Spleen (tissue), 11 donors: ENCODE data around the gene MMP8. TPM values are rescaled to one million over a fixed set of nuclear protein-coding genes. Genes with fewer than 3 reads are reported as not detected.

Experiments used
- DNase-seq: peaks from one replicate; pipeline ENCODE4 v3.0.0-alpha.2; 2020
- H3K27ac ChIP-seq, 8 donors: fragments of 200-600 bp; sonication (generic) in 7 of 8; 1 replicate in 4 of 8; 2 replicates in 4 of 8; pipeline versions ENCODE4 v1.5.0 to v1.8.0; 2016 to 2021; ENCODE audit warnings: inconsistent platforms in 4 of 8, mild to moderate bottlenecking in 4 of 8, moderate library complexity in 1 of 8
- H3K27me3 ChIP-seq, 7 donors: fragments of 200-600 bp; sonication (generic) in 6 of 7; replicated peaks in 1 of 7; 1 replicate in 4 of 7; 2 replicates in 3 of 7; pipeline versions ENCODE4 v1.5.0 to v1.8.0; 2016 to 2021; ENCODE audit warnings: inconsistent platforms in 3 of 7, mild to moderate bottlenecking in 1 of 7
- H3K36me3 ChIP-seq, 6 donors: fragments of 200-600 bp; sonication (generic) in 5 of 6; 1 replicate in 4 of 6; 2 replicates in 2 of 6; pipeline versions ENCODE4 v1.5.0 to v1.8.0; 2016 to 2021; ENCODE audit warnings: inconsistent platforms in 2 of 6
- H3K4me1 ChIP-seq, 6 donors: fragments of 200-600 bp; sonication (generic) in 5 of 6; 1 replicate in 3 of 6; 2 replicates in 3 of 6; pipeline versions ENCODE4 v1.5.0 to v1.8.0; 2016 to 2021; ENCODE audit warnings: inconsistent platforms in 3 of 6
- H3K4me3 ChIP-seq, 8 donors: fragments of 200-600 bp; sonication (generic) in 7 of 8; 1 replicate in 4 of 8; 2 replicates in 4 of 8; pipeline versions ENCODE4 v1.5.0 to v1.8.0; 2016 to 2021; ENCODE audit warnings: inconsistent platforms in 4 of 8, mild to moderate bottlenecking in 4 of 8, moderate library complexity in 2 of 8
- H3K9me3 ChIP-seq, 8 donors: fragments of 200-600 bp; sonication (generic) in 7 of 8; 1 replicate in 4 of 8; 2 replicates in 4 of 8; pipeline versions ENCODE4 v1.5.0 to v1.8.0; 2016 to 2021; ENCODE audit warnings: inconsistent platforms in 4 of 8
- CTCF ChIP-seq, 11 experiments: fragments of 200-600 bp in 7 of 11; fragments of 450-650 bp in 4 of 11; sonication (generic) in 4 of 11; IDR thresholded peaks in 8 of 11; conservative IDR thresholded peaks in 3 of 11; 1 replicate in 7 of 11; 2 replicates in 4 of 11; pipeline versions ENCODE4 v1.4.0 to v1.8.0; 2016 to 2021; ENCODE audit warnings: antibody characterized with exemption in 11 of 11, inconsistent platforms in 4 of 11, mild to moderate bottlenecking in 1 of 11
- POLR2A ChIP-seq, 3 donors: fragments of 450-650 bp; IDR thresholded peaks; one replicate each; pipeline ENCODE4 v1.5.1; 2017; ENCODE audit warnings: antibody characterized with exemption in 3 of 3, mild to moderate bottlenecking in 1 of 3
- POLR2AphosphoS5 ChIP-seq, 3 donors: sonication (generic); formaldehyde crosslinking; IDR thresholded peaks; one replicate each; pipeline ENCODE4 v1.5.1; 2017; ENCODE audit warnings: antibody characterized with exemption in 3 of 3
- WGBS, 5 donors: extraction: QIAGEN DNeasy Blood & Tissue Kit in 3 of 5; methylation state at CpG; one replicate each; pipeline versions ENCODE4 v1.1.5 to v1.1.7; 2013 to 2018; 5-methylcytosine and 5-hydroxymethylcytosine counted together
- intact Hi-C: fragments of 100-400 bp; cut with DNase I; formaldehyde crosslinking; loops from one replicate; pipeline ENCODE4 v1.15.0; 2023; ENCODE audit warnings: low total_unique reads
- polyA plus RNA-seq, 3 donors: library from polyadenylated mRNA; stranded (reverse); fragments of 200-250 nt; gene quantifications; one replicate each; pipeline ENCODE4 v1.2.1, GENCODE V29; 2013
- total RNA-seq, 7 donors: library from RNA; depleted of rRNA in 3 of 7; stranded (reverse); fragments of >200 nt in 3 of 7; fragmentation: NEBNext Ultra II Directional in 4 of 7; extraction: Animal tissue kit (Norgen Biotek cat#: 25700) in 4 of 7; gene quantifications; one replicate each; pipeline versions ENCODE4 v1.1.0 to v1.2.1, GENCODE V29; 2016 to 2021
- donor health status: healthy with polysubstance abuse.
- donor health status: DM: no; HTN: no; CAD: no; lungs with moderate emphysema.
- donor health status: DM: no; HTN: no; CAD: no.
- donor health status: Bipolar disorder and iron deficiency.
- donor health status: healthy.
- donor health status: DM: no; HTN: no; CAD: no.
- donor health status: DM: yes; HTN: yes; CAD: no.

The MMP8 gene
- total and polyA plus RNA-seq, 10 donors: 0.87 to 120 (median 16.6) TPM

GRCh38 chr11:102708654-102709053 is 16.1 kb downstream of the MMP8 start:
- H3K27ac ChIP-seq: peak overlapping the region in 2 of 8 donors; percentile 60 to 66
- H3K4me1 ChIP-seq: peaks cover 0 to 12% (median 0%) of the 10 kb centered on the region in 6 donors
- no peaks in the 10 kb centered on the region for H3K36me3 ChIP-seq
- H3K4me3 ChIP-seq: no peak overlapping the region
- no peaks in the 10 kb centered on the region for H3K9me3 ChIP-seq
- WGBS, 5 donors: 73 to 86% (median 76%) methylated on average over 4 of the region's 4 CpGs
- H3K27me3 ChIP-seq: no peaks in the 10 kb centered on the region
- no peak for DNase-seq
- intact Hi-C loops: no loop called here
- no peak for TF ChIP-seq POLR2A (IDR thresholded peaks at IDR 0.05)
- TF ChIP-seq POLR2AphosphoS5 (IDR thresholded peaks at IDR 0.05): no peak

DNA sequence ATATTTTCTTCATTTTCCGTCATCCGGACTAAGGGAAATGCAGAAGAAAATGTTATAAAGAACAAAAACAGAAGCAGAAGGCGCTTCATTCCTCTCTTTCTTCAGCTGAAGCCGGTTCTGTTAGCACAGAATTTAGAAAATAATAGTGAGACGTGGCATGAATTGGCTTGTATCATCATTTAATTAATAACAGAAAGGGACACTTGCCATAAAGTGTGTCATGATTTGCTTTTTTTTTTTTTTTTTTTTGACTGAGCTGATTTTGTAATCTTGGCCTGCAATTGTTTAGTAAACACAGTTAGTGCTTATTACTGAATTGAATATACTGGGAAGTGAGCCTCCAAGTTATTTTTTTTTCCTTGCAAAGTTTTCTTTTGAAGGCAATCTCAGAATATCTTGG is 19.1 kb downstream of the MMP8 start, which contains the start of gene MMP27:
TSS of gene MMP27 (minus strand) at position 144 of the 400 bp plus-strand sequence. CDS start at position 89, 55 bp downstream.
- H3K4me1 ChIP-seq: peaks cover 0 to 8% (median 0%) of the 10 kb centered on the region in 6 donors
- TF ChIP-seq POLR2A (IDR thresholded peaks at IDR 0.05) (no peak), POLR2AphosphoS5 (IDR thresholded peaks at IDR 0.05) (no peak), CTCF (IDR thresholded peaks at IDR 0.05 in 8 of 11, conservative IDR thresholded peaks at IDR 0.05 in 3 of 11) (no peak)
- H3K9me3 ChIP-seq: no peaks in the 10 kb centered on the region
- intact Hi-C loops: no loop called here
- H3K27me3 ChIP-seq: no peaks in the 10 kb centered on the region
- 71 to 86% (median 78%) methylated on average over 5 of the region's 5 CpGs for WGBS, 5 donors
- H3K4me3 ChIP-seq: no peak within 1 kb of the TSS
- no peak for DNase-seq
- H3K36me3 ChIP-seq: no peaks in the 10 kb centered on the region
- H3K27ac ChIP-seq: no peak within 1 kb of the TSS

- no peak for TF ChIP-seq POLR2A (IDR thresholded peaks at IDR 0.05)
- TF ChIP-seq POLR2AphosphoS5 (IDR thresholded peaks at IDR 0.05): no peak
- TF ChIP-seq CTCF (IDR thresholded peaks at IDR 0.05 in 8 of 11, conservative IDR thresholded peaks at IDR 0.05 in 3 of 11): no peak
- Histone ChIP-seq H3K27me3 (no peaks in the 10 kb centered on the region), H3K4me1 (peaks cover 0 to 7% (median 0%) of the 10 kb centered on the region in 6 donors), H3K36me3 (no peaks in the 10 kb centered on the region), H3K27ac (no peak overlapping the region), H3K9me3 (no peaks in the 10 kb centered on the region), H3K4me3 (no peak overlapping the region)
- intact Hi-C loops: no loop called here
- WGBS, 5 donors: 71 to 83% (median 82%) methylated on average over 3 of the region's 3 CpGs
- DNase-seq: no peak
Observed at GRCh38 chr11:102704841-102705240, 19.9 kb downstream of the MMP8 start.

DNA sequence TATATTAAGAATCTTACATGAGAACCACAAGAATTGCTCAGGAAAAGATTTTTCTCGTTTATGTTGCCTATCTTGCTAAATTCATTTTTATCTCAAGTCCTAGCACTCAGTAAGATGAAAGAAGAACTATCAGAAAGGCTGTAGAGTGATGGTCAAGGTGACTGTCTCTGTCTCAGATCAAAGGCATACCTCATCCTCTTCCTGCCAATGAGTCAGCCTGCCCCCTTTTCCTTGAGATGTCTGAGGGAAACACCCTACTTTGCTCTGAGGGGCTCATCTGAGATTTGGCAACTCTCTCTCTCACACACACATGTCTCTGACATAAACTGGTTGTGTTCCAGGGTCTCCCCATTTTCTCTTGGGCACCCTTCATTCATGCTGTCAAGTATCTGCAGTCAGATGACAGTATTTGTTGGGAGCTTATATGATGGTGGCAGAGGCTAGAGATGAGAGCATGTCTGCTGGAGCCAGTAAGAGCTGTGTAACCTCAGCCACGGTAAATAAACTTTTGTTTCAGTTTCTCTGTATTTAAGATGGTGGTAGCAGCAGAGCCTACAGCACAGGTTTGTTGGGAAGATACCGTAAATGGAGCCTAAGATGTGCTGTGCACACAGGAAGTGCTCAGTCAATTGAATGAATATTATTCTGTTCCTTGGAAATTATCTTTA is 20.8 kb downstream of the MMP8 start:
- intact Hi-C loops: no loop called here
- 68 to 83% (median 77%) methylated on average over 3 of the region's 3 CpGs for WGBS, 5 donors
- TF ChIP-seq CTCF (IDR thresholded peaks at IDR 0.05 in 8 of 11, conservative IDR thresholded peaks at IDR 0.05 in 3 of 11) (no peak), POLR2A (IDR thresholded peaks at IDR 0.05) (no peak), POLR2AphosphoS5 (IDR thresholded peaks at IDR 0.05) (no peak)

More for the DNA sequence above, 20.8 kb downstream of the MMP8 start:
- no peaks in the 10 kb centered on the region for H3K36me3 ChIP-seq
- H3K4me1 ChIP-seq: no peaks in the 10 kb centered on the region
- H3K4me3 ChIP-seq: no peak overlapping the region
- no peak overlapping the region for H3K27ac ChIP-seq
- H3K9me3 ChIP-seq: no peaks in the 10 kb centered on the region
- no peak for DNase-seq
- no peaks in the 10 kb centered on the region for H3K27me3 ChIP-seq
